H1 (cell line): ENCODE results near the gene P2RY8.
"Not testable (repeated sequence)": the region's sequence is repeated elsewhere in the genome, so short reads cannot be mapped to it uniquely, and the experiment has no call there.

ENCODE experiments used
- CEBPB ChIP-seq: IDR thresholded peaks from 2 replicates; pipeline ENCODE4 v1.6.1; 2012; ENCODE audit warnings: low read depth, low read length
- EP300 ChIP-seq, 2 experiments: IDR thresholded peaks; 1 replicate in 1 of 2; 2 replicates in 1 of 2; pipeline ENCODE4 v1.6.1; 2011 to 2012; ENCODE audit warnings: low read depth in 2 of 2, low read length in 2 of 2, mild to moderate bottlenecking in 2 of 2, borderline replicate concordance in 1 of 2, inconsistent platforms in 1 of 2, moderate library complexity in 1 of 2
- HDAC2 ChIP-seq, 2 experiments: fragments of 300-600 bp in 1 of 2; sonication (generic) in 1 of 2; IDR thresholded peaks; 2 replicates each; pipeline ENCODE4 v1.6.1; 2011 to 2012; ENCODE audit warnings: low read depth in 2 of 2, low read length in 2 of 2, mild to moderate bottlenecking in 2 of 2, moderate library complexity in 2 of 2, borderline replicate concordance in 1 of 2, inconsistent platforms in 1 of 2
- POLR2AphosphoS5 ChIP-seq: IDR thresholded peaks from 2 replicates; pipeline ENCODE4 v1.6.1; 2011; ENCODE audit warnings: low read depth, low read length
- YY1 ChIP-seq: IDR thresholded peaks from 2 replicates; pipeline ENCODE4 v1.6.1; 2011; ENCODE audit warnings: low read depth, mild to moderate bottlenecking, low read length
- TF ChIP-seq, protein P1 (sequence below), 3 experiments: IDR thresholded peaks; 1 replicate in 2 of 3; 2 replicates in 1 of 3; pipeline versions ENCODE4 v1.5.1 to v1.6.1; 2011; ENCODE audit warnings: low read length in 3 of 3, mild to moderate bottlenecking in 3 of 3, inconsistent platforms in 2 of 3, low read depth in 1 of 3, moderate library complexity in 1 of 3; ENCODE audit not compliant: insufficient read depth in 1 of 3; ENCODE audit errors: control extremely low read depth in 1 of 3
- TF ChIP-seq, protein P2 (sequence below): IDR thresholded peaks from 2 replicates; pipeline ENCODE4 v1.6.1; 2011; ENCODE audit warnings: low read length, improper control_type of control experiment

DNA sequence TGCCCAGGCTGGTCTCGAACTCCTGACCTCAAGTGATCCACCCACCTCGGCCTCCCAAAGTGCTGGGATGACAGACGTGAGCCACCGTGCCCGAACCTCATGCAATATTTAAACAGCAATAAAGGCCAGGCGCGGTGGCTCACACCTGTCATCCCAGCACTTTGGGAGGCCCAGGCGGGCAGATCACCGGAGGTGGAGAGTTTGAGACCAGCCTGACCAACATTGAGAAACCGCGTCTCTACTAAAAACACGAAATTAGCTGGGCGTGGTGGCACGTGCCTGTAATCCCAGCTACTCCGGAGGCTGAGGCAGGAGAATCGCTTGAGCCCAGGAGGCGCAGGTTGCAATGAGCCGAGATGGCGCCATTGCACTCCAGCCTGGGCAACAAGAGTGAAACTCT, 37.2 kb upstream of the P2RY8 start:
- TF ChIP-seq, protein P1, sequence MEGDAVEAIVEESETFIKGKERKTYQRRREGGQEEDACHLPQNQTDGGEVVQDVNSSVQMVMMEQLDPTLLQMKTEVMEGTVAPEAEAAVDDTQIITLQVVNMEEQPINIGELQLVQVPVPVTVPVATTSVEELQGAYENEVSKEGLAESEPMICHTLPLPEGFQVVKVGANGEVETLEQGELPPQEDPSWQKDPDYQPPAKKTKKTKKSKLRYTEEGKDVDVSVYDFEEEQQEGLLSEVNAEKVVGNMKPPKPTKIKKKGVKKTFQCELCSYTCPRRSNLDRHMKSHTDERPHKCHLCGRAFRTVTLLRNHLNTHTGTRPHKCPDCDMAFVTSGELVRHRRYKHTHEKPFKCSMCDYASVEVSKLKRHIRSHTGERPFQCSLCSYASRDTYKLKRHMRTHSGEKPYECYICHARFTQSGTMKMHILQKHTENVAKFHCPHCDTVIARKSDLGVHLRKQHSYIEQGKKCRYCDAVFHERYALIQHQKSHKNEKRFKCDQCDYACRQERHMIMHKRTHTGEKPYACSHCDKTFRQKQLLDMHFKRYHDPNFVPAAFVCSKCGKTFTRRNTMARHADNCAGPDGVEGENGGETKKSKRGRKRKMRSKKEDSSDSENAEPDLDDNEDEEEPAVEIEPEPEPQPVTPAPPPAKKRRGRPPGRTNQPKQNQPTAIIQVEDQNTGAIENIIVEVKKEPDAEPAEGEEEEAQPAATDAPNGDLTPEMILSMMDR (IDR thresholded peaks at IDR 0.05; ENCODE audit: control extremely low read depth in 1 of 3, insufficient read depth in 1 of 3, low read depth in 1 of 3, low read length in 3 of 3): not testable (repeated sequence)
- TF ChIP-seq POLR2AphosphoS5; YY1; CEBPB; EP300 (IDR thresholded peaks at IDR 0.05; ENCODE audit: borderline replicate concordance in 1 of 2, low read depth in 2 of 2, low read length in 2 of 2); HDAC2 (IDR thresholded peaks at IDR 0.05; ENCODE audit: borderline replicate concordance in 1 of 2, low read depth in 2 of 2, low read length in 2 of 2): not testable (repeated sequence)
- TF ChIP-seq, protein P2, sequence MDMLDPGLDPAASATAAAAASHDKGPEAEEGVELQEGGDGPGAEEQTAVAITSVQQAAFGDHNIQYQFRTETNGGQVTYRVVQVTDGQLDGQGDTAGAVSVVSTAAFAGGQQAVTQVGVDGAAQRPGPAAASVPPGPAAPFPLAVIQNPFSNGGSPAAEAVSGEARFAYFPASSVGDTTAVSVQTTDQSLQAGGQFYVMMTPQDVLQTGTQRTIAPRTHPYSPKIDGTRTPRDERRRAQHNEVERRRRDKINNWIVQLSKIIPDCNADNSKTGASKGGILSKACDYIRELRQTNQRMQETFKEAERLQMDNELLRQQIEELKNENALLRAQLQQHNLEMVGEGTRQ: not testable (repeated sequence)
